IPS-18a (cell line): ENCODE data around the gene PSORS1C1.

Experiments used
- H3K27ac ChIP-seq: one replicate; pipeline ENCODE4 v1.5.1; 2013; ENCODE audit warnings: low read length
- H3K27me3 ChIP-seq: one replicate; pipeline ENCODE4 v1.6.1; 2013; ENCODE audit warnings: mild to moderate bottlenecking, low read length; ENCODE audit not compliant: control insufficient read depth, insufficient read depth
- H3K36me3 ChIP-seq: one replicate; pipeline ENCODE4 v1.6.1; 2013; ENCODE audit warnings: low read depth, low read length; ENCODE audit not compliant: control insufficient read depth
- H3K4me1 ChIP-seq: one replicate; pipeline ENCODE4 v1.6.1; 2013; ENCODE audit warnings: low read depth, low read length; ENCODE audit not compliant: control insufficient read depth
- H3K4me3 ChIP-seq: one replicate; pipeline ENCODE4 v1.5.1; 2013; ENCODE audit warnings: low read length
- H3K9ac ChIP-seq: one replicate; pipeline ENCODE4 v1.6.1; 2013; ENCODE audit warnings: mild to moderate bottlenecking, low read length, moderate library complexity
- H3K9me3 ChIP-seq: one replicate; pipeline ENCODE4 v1.6.1; 2013; ENCODE audit warnings: low read depth, low read length; ENCODE audit not compliant: control insufficient read depth

Gene PSORS1C1

GRCh38 chr6:31083742-31084354 lies 30.8 kb upstream of the PSORS1C1 start:
- no peaks in the 10 kb centered on the region for H3K27me3 ChIP-seq
- no peaks in the 10 kb centered on the region for H3K36me3 ChIP-seq
- H3K27ac ChIP-seq, result no peak overlapping the region
- peaks cover 9% of the 10 kb centered on the region for H3K4me1 ChIP-seq
- no peak overlapping the region for H3K9ac ChIP-seq
- no peak overlapping the region for H3K4me3 ChIP-seq
- no peaks in the 10 kb centered on the region for H3K9me3 ChIP-seq

GRCh38 chr6:31086788-31087440 lies 27.7 kb upstream of the PSORS1C1 start:
- H3K27ac ChIP-seq, result no peak overlapping the region
- no peak overlapping the region for H3K4me3 ChIP-seq
- H3K9me3 ChIP-seq, result no peaks in the 10 kb centered on the region
- no peak overlapping the region for H3K9ac ChIP-seq
- H3K36me3 ChIP-seq, result no peaks in the 10 kb centered on the region
- no peaks in the 10 kb centered on the region for H3K27me3 ChIP-seq
- peaks cover 4% of the 10 kb centered on the region for H3K4me1 ChIP-seq

DNA sequence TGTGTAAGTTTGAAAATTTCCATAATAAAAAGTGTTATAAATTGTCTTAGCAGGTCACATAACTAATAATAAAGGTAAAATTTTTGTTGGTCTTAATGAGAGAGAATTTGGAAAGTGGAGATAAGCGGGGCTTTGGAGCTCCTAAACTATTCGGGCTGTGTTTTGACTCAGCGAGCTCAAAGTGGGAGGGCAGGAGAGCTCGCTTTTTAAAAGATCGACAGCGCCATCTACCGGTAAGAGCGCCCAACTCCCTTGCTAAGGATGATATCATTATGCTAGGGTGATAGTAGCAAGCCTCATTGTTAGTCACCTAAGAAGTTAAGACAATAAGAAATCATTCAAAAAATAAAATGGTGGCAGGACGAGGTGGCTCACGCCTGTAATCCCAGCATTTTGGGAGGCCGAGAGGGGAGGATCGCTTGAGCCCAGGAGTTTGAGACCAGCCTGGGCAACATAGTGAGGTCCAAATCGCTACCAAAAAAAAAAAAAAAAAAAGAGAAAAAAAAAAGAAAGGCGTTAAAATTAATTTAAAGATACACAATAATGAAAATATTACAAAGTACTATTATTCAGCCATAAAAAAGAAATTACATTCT lies 27.0 kb upstream of the PSORS1C1 start:
- Histone ChIP-seq H3K9ac (no peak overlapping the region), H3K4me3 (no peak overlapping the region), H3K4me1 (peaks cover 4% of the 10 kb centered on the region), H3K36me3 (no peaks in the 10 kb centered on the region), H3K27me3 (no peaks in the 10 kb centered on the region), H3K9me3 (no peaks in the 10 kb centered on the region), H3K27ac (no peak overlapping the region)

DNA sequence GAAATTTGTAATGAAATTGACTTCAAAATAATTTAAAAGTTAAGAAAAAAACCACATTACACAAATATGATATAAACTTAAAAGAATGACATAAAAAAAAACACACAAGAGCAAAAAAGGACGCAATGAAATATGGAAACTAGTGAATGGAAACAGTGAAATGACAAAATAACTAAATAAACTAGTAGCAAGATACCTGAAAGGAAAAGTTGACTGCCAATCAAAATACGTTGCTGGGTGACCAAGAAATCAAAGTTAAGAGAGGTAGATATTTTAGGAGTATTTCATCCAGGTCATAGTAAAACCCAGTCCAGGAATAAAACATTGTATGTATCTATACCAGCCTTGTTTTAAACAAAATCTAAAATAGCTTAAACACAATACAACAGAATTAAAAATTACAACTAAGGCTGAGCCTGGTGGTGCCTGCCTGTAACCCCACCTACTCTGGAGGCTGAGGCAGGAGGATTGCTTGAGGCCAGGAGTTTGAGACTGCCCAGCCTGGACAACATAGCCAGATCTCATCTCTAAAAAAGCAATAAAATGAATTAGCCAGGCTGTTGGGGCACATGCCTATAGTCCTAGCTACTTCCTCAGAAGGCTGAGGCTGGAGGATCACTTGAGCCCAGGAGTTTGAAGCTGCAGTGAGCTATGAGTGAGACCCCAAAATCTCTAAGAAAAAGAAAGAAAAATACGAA lies 24.2 kb upstream of the PSORS1C1 start:
- H3K27ac ChIP-seq, result no peak overlapping the region
- H3K9ac ChIP-seq, result no peak overlapping the region
- H3K4me3 ChIP-seq, result no peak overlapping the region
- H3K9me3 ChIP-seq, result no peaks in the 10 kb centered on the region
- H3K27me3 ChIP-seq, result no peaks in the 10 kb centered on the region
- H3K4me1 ChIP-seq, result no peaks in the 10 kb centered on the region
- no peaks in the 10 kb centered on the region for H3K36me3 ChIP-seq

DNA sequence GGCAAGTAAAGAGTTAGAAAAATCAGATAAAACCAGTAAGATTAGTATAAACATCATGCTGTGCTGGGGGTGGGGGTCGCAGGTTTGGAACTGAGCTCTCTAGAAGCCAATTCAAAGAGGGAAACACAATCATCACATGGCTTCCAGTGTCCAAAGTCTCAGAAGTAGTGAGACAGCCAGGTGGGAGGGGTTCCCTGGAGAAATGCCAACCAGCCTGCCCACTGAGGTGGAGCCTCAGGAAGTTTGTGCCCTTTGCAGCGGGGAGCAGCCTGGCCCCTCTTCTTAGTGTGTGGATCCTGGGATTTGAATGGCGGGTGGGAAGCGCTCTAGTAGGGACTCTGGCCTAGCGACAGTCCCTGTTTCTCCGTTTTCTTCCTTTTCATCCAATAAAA lies 23.6 kb upstream of the PSORS1C1 start:
- Histone ChIP-seq H3K9ac (no peak overlapping the region), H3K4me3 (no peak overlapping the region), H3K27ac (no peak overlapping the region), H3K4me1 (no peaks in the 10 kb centered on the region), H3K36me3 (no peaks in the 10 kb centered on the region), H3K27me3 (no peaks in the 10 kb centered on the region), H3K9me3 (no peaks in the 10 kb centered on the region)

DNA sequence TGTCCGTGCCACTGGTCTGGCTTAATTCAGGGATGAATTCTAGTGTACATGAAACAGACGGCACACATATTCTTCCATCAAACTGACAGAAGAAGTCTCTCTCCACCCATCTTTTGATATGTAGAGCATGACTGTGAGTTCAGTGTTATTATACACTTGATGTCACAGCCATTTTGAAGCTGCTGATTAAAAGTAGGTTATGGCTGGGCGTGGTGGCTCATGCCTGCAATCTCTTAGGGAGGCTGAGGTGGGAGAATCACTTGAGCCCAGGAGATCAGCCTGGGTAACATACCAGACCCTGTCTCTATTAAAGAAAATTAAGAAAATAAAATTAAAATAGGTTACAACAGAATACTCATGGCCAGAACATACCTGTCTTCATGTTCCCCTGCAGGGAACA lies 22.9 kb upstream of the PSORS1C1 start:
- no peak overlapping the region for H3K9ac ChIP-seq
- H3K27ac ChIP-seq, result no peak overlapping the region
- H3K27me3 ChIP-seq, result no peaks in the 10 kb centered on the region
- H3K36me3 ChIP-seq, result no peaks in the 10 kb centered on the region
- H3K9me3 ChIP-seq, result no peaks in the 10 kb centered on the region
- no peaks in the 10 kb centered on the region for H3K4me1 ChIP-seq
- no peak overlapping the region for H3K4me3 ChIP-seq

DNA sequence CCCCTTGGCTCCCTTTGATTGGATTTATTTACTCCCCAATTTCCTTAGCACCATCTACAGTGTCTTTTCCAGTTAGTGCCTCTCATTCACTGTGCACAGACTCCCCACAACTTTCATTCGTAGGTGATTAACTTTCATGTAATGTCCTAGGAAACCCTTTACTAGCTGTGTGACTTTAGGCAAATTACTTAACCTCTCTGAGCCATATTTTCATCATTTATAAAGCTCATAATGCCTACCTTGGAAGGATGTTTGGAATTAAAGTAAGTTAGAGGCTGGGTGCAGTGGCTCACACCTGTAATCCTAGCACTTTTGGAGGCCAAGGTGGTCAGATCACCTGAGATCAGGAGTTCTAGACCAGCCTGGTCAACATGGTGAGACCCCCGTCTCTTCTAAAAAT lies 22.4 kb upstream of the PSORS1C1 start:
- H3K9me3 ChIP-seq, result no peaks in the 10 kb centered on the region
- no peak overlapping the region for H3K27ac ChIP-seq
- H3K36me3 ChIP-seq, result no peaks in the 10 kb centered on the region
- no peaks in the 10 kb centered on the region for H3K4me1 ChIP-seq
- H3K27me3 ChIP-seq, result no peaks in the 10 kb centered on the region
- no peak overlapping the region for H3K4me3 ChIP-seq
- H3K9ac ChIP-seq, result no peak overlapping the region

DNA sequence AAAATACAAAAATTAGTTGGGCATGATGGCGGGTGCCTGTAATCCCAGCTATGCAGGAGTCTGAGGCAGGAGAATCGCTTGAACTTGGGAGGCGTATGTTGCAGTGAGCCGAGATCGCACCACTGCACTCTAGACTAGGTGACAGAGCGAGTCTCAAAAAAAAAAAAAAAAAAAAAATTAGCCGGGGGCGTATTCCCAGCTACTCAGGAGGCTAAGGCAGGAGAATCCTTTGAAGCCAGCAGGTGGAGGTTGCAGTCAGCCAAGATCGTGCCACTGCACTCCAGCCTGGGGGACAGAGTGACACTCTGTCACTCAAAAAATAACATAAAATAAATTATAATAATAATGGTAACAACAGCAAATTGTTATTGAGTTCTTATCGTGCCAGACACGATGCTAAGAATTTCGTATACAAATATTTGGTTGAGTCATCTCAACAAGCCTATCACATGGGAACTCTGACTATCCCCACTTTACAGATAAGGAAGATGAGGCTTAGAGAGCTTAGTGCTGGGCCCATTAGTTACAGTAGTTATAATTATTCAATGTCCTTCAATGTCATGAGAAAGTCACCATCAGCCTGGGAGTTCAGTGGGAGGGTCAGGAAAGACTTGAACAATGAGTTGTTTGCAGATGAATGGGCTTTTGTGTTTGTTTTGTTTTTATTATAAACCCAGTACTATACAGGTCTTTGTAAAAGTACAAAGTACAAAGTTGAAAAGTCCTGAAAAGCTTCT lies 21.7 kb upstream of the PSORS1C1 start:
- H3K36me3 ChIP-seq, result no peaks in the 10 kb centered on the region
- no peak overlapping the region for H3K9ac ChIP-seq
- no peak overlapping the region for H3K4me3 ChIP-seq
- H3K27ac ChIP-seq, result no peak overlapping the region
- H3K4me1 ChIP-seq, result no peaks in the 10 kb centered on the region
- H3K27me3 ChIP-seq, result no peaks in the 10 kb centered on the region
- no peaks in the 10 kb centered on the region for H3K9me3 ChIP-seq

- Histone ChIP-seq H3K4me3 (no peak overlapping the region), H3K9me3 (no peaks in the 10 kb centered on the region), H3K36me3 (no peaks in the 10 kb centered on the region), H3K27me3 (no peaks in the 10 kb centered on the region), H3K9ac (no peak overlapping the region), H3K4me1 (no peaks in the 10 kb centered on the region), H3K27ac (no peak overlapping the region)
Observed at GRCh38 chr6:31094389-31094881, 20.2 kb upstream of the PSORS1C1 start.

DNA sequence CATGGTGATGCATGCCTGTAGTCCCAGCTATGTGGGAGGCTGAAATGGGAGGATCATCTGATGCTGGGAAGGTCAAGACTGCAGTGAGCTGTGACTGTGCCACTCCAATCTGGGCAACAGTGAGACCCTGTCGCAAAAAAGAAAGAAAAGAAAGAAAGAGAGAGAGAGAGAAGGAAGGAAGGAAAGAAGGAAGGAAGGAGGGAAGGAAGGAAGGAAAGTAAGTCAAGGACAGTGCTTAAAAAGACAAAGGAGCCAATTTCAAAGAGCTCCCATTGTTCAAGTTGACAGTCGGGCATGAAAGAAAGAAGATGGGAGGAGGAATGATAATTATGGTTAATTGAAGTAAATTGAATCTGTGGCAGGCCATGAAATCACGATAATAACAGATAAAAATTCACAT lies 18.4 kb upstream of the PSORS1C1 start:
- Histone ChIP-seq H3K4me1 (no peaks in the 10 kb centered on the region), H3K4me3 (no peak overlapping the region), H3K27me3 (no peaks in the 10 kb centered on the region), H3K9me3 (no peaks in the 10 kb centered on the region), H3K27ac (no peak overlapping the region), H3K9ac (no peak overlapping the region), H3K36me3 (no peaks in the 10 kb centered on the region)

GRCh38 chr6:31096656-31097055 lies 17.9 kb upstream of the PSORS1C1 start:
- Histone ChIP-seq H3K9ac (no peak overlapping the region), H3K27me3 (no peaks in the 10 kb centered on the region), H3K27ac (no peak overlapping the region), H3K36me3 (no peaks in the 10 kb centered on the region), H3K4me1 (no peaks in the 10 kb centered on the region), H3K4me3 (no peak overlapping the region), H3K9me3 (no peaks in the 10 kb centered on the region)
